ENCODE measurements around the gene ZBTB20. TPM values are rescaled to one million over a fixed set of nuclear protein-coding genes. Genes with fewer than 3 reads are reported as not detected.

Gene ZBTB20
- total and polyA plus RNA-seq, 12 donors, result 0.57 to 105 (median 86.8) TPM

DNA sequence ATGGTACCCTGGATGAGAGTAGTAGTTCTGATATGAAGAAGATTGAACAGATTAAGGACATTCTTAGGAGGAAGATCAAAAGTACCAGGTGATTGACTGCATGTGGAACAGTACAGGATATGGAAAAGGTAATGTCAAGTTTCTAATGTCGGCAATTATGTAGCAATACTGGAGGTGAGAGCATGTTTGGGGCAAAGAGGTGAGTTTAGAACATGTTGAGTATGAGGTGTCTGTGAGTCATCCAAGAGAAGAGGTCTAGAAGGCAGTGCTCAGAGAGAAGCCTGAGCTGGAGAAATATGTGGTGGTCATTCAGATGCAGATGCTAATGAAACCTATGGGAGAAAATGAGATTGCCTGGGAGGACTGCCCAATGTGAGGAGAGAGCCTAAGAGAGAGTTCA, 305.6 kb downstream of the ZBTB20 start:
- TF ChIP-seq, protein P1, sequence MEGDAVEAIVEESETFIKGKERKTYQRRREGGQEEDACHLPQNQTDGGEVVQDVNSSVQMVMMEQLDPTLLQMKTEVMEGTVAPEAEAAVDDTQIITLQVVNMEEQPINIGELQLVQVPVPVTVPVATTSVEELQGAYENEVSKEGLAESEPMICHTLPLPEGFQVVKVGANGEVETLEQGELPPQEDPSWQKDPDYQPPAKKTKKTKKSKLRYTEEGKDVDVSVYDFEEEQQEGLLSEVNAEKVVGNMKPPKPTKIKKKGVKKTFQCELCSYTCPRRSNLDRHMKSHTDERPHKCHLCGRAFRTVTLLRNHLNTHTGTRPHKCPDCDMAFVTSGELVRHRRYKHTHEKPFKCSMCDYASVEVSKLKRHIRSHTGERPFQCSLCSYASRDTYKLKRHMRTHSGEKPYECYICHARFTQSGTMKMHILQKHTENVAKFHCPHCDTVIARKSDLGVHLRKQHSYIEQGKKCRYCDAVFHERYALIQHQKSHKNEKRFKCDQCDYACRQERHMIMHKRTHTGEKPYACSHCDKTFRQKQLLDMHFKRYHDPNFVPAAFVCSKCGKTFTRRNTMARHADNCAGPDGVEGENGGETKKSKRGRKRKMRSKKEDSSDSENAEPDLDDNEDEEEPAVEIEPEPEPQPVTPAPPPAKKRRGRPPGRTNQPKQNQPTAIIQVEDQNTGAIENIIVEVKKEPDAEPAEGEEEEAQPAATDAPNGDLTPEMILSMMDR (IDR thresholded peaks at IDR 0.05), result no peak
- 95% methylated on average over 1 of the region's 1 CpG for WGBS, 2 donors
- intact Hi-C loops (cut with DNase I), result no loop called here
- ATAC-seq (no peak), DNase-seq (no peak)
- Histone ChIP-seq H3K4me3 (no peak overlapping the region), H3K27ac (no peak overlapping the region), H3K27me3 (no peaks in the 10 kb centered on the region), H3K9me3 (no peaks in the 10 kb centered on the region), H3K36me3 (peaks cover 0 to 8% (median 0%) of the 10 kb centered on the region in 9 donors), H3K4me1 (peaks cover 0 to 6% (median 0%) of the 10 kb centered on the region in 9 donors)

DNA sequence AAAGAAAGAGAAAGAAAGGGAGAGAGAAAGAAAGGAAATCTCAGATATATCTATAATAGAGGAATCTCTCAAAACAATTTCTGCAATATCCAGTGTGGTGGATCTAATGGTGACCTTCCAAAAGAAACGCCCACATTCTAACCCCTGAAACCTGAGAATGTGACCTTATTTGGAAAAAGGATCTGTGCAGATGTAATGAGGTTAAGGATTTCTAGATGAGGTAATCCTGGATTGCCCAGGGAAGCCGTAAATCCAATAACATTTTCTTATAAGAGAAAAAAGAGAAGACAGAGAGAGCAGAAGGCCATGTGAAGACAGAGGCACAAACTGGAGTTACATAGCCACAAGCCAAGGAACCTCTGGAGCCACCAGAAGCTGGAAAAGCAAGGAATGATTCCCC, 307.6 kb downstream of the ZBTB20 start:
- Histone ChIP-seq H3K4me3 (no peak overlapping the region), H3K9me3 (no peaks in the 10 kb centered on the region), H3K4me1 (peaks cover 0 to 8% (median 3%) of the 10 kb centered on the region in 9 donors), H3K36me3 (peaks cover 0 to 8% (median 0%) of the 10 kb centered on the region in 9 donors), H3K27me3 (no peaks in the 10 kb centered on the region), H3K27ac (no peak overlapping the region)
- TF ChIP-seq, protein P1 (IDR thresholded peaks at IDR 0.05), result no peak
- DNase-seq (no peak), ATAC-seq (no peak)
- whole genome bisulfite sequencing, 2 donors, result 85 to 90% methylated on average over 2 of the region's 2 CpGs
- intact Hi-C loops (cut with DNase I), result loop anchor here in 2 of 10 donors (10.0 kb wide), 1 partner anchor 325 kb away; no protein-coding TSS in a partner anchor

DNA sequence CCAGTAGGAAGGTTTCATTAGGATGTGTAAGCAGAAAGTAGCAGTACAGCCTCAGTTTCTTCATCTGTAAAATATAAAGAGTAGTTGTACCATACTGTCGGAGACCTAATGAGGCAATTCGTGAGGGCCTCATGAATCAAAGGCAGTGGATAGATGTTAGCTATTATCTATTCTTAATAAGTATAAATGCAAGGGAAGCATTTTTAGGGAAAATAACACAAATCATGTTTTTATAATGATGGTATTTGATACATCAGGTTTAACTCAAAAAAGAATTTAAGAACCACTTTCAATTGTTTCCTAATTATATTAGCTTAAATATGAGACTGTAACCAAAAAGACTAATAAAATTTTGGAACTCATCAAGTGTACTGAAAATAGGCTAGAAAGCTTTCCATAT, 309.1 kb downstream of the ZBTB20 start:
- no peaks in the 10 kb centered on the region for H3K27me3 ChIP-seq
- TF ChIP-seq, protein P1 (IDR thresholded peaks at IDR 0.05), result no peak
- DNase-seq (no peak), ATAC-seq (no peak)
- H3K4me3 ChIP-seq, result no peak overlapping the region
- no peak overlapping the region for H3K27ac ChIP-seq
- H3K9me3 ChIP-seq, result no peaks in the 10 kb centered on the region
- H3K36me3 ChIP-seq, result peaks cover 0 to 8% (median 0%) of the 10 kb centered on the region in 9 donors
- WGBS, 2 donors, result 72 to 100% methylated on average over 2 of the region's 2 CpGs
- intact Hi-C loops (cut with DNase I), result loop anchor here in 2 of 10 donors (10.0 kb wide), 1 partner anchor 327 kb away; no protein-coding TSS in a partner anchor
- H3K4me1 ChIP-seq, result peaks cover 0 to 12% (median 4%) of the 10 kb centered on the region in 9 donors

DNA sequence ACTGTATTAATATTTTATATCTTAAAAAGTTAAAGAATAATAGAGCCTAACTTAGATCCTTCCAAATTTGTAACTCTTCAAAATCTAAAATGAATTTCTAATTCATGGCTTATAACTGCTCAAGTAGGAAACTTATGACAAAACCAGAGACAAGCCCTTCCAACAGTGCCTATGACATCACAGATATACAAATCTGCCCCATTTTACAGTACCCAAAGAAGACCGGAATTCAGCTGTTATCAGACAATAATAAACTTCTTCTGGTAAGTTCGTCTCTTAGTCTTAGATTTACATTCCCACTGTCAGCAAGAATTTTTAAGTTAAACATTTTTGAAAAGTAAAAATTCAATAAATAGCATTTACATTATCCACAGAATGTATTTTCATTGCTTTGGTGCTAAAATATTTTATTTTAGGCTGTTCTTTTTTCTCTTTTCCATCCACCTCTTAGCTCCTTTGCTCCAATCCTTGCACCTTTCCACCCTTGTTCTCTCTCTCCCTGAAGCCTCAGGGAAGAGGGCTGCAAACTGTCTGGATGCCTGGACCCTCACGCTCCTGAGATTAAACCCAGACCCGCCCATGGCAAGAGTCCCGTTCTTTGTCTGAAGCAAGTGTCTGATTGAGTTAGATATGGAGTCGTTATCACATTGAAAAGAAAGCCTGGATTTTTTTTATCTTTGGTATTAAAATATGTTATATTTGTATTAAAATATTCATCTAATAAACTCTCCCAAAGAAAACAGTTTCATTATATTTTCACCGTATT, 312.7 kb downstream of the ZBTB20 start:
- intact Hi-C loops (cut with DNase I), result loop anchor here in 3 of 10 donors (5.0 to 10.0 kb wide), 2 partner anchors 330 to 858 kb away; no protein-coding TSS in a partner anchor
- peaks cover 0 to 8% (median 0%) of the 10 kb centered on the region in 9 donors for H3K36me3 ChIP-seq
- TF ChIP-seq, protein P1 (IDR thresholded peaks at IDR 0.05), result no peak
- H3K9me3 ChIP-seq, result no peaks in the 10 kb centered on the region
- no peaks in the 10 kb centered on the region for H3K27me3 ChIP-seq
- H3K4me3 ChIP-seq, result no peak overlapping the region
- H3K27ac ChIP-seq, result no peak overlapping the region
- ATAC-seq (no peak), DNase-seq (no peak)
- 41 to 47% methylated on average over 7 of the region's 7 CpGs for WGBS, 2 donors
- peaks cover 0 to 12% (median 4%) of the 10 kb centered on the region in 9 donors for H3K4me1 ChIP-seq

Measured in heart right ventricle (tissue), 16 donors.